HG02938 (cell line): ENCODE measurements around the gene CMTM4.
"Not testable (repeated sequence)": the region's sequence is repeated elsewhere in the genome, so short reads cannot be mapped to it uniquely, and the experiment has no call there.

Source experiments
- ATAC-seq: cut with Tn5 transposase; IDR thresholded peaks from one replicate; pipeline ENCODE4 v1.9.1; 2021; ENCODE audit warnings: mild to moderate bottlenecking, moderate library complexity; ENCODE audit not compliant: unreplicated experiment

CMTM4 gene

GRCh38 chr16:66569827-66570405, 126.6 kb downstream of the CMTM4 start:
- no peak for ATAC-seq

DNA sequence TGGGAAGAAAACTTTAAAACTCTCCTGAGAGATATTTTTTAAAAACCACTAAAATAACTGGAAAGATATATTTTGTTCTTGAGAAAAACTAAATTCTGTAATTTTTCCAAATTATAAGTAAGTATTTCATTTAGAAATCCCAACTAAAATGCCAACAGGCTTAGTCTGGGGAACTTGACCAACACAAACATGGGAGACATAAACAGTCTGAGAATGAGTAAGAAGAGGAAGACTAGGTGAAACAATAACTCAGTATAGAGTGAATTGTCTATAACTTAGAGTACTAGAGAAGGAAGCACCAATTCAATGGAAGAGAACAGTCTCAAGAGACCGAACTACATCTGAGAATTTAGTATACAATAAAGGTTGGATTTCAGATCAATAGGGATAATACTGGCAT, 127.4 kb downstream of the CMTM4 start:
- no peak for ATAC-seq

DNA sequence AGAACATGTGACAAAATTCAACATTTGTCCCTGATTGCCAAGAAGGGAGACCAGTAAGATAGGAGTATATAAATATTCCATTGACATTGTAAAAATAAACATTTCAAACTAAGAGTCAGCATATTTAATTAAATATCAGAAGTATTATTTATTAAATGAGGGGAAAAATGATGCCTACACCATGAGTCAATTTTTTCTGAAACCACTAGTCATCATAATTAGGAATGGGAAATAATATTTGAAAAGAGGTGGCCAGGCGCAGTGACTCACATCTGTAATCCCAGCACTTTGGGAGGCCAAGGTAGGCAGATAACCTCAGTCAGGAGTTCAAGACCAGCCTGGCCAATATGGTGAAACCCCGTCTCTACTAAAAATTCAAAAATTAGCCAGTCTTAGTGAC, 128.2 kb downstream of the CMTM4 start:
- ATAC-seq = no peak

- not testable (repeated sequence) for ATAC-seq
Observed at GRCh38 chr16:66567270-66567669, 129.3 kb downstream of the CMTM4 start.

DNA sequence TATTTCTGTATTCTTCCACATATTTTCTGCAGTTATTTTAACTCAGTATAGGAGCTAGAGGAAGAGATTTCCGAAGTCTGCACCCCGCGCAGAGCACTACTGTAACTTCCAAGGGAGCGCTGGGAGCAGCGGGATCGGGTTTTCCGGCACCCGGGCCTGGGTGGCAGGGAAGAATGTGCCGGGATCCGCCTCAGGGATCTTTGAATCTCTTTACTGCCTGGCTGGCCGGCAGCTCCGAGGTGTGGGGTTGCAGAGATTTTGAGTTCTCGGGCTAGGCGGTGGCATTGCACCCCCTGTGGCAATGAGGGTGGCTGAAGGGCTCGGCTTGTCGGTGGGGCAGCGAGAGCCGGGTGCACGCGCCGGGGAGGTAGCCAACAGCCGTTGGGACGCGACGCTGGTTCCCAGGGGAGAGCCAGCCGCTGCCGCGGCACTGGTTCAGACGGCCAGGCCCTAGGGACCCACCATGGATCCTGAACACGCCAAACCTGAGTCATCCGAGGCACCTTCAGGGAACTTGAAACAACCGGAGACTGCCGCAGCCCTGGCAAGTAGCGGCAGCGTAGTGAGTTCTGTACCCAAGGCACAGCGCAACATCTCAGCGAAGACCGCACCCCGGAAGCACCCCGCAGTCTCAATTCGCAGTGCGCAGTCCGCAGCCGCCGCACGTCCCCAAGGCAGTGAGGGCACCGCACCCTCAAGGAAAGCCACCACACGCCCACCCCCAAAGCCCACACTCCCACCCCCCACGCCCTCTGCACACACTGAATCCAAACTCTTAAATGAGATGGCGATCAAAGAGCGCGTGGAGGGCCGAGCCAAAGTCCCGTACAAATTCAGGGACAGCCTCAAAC, 130.3 kb downstream of the CMTM4 start, which contains the start of gene CMTM1:
TSS of gene CMTM1 (plus strand) at position 389 of the 851 bp plus-strand sequence. CDS start at position 464, 75 bp downstream.
- no peak for ATAC-seq
